GM12874 (cell line): ENCODE measurements around the gene DNAH11.

Source experiments
- TF ChIP-seq, protein P1 (sequence below): IDR thresholded peaks from 2 replicates; pipeline ENCODE4 v1.5.1; 2011; ENCODE audit warnings: low read depth, mild to moderate bottlenecking, control low read depth, low read length, moderate library complexity; ENCODE audit not compliant: insufficient read depth

DNAH11 gene

DNA sequence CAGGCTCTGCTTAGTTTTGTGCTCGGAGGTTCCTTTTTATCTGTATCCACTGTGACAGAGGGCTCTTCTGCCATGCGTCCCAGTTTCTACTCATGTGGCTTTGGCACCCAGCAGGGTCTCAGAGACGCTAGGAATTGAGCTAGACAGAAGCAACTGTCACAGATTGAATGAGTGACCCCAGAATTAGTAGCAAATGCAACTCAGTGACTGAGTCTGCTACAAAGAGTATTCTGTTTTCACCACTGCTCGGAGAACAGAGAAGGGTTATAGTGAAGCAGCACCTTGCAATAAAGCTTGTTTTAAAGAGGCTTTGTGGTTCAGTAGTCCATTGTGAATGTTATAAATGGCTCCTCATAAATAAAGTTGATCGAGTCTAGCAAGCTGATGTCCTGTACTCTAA, 113.2 kb downstream of the DNAH11 start:
- TF ChIP-seq, protein P1, sequence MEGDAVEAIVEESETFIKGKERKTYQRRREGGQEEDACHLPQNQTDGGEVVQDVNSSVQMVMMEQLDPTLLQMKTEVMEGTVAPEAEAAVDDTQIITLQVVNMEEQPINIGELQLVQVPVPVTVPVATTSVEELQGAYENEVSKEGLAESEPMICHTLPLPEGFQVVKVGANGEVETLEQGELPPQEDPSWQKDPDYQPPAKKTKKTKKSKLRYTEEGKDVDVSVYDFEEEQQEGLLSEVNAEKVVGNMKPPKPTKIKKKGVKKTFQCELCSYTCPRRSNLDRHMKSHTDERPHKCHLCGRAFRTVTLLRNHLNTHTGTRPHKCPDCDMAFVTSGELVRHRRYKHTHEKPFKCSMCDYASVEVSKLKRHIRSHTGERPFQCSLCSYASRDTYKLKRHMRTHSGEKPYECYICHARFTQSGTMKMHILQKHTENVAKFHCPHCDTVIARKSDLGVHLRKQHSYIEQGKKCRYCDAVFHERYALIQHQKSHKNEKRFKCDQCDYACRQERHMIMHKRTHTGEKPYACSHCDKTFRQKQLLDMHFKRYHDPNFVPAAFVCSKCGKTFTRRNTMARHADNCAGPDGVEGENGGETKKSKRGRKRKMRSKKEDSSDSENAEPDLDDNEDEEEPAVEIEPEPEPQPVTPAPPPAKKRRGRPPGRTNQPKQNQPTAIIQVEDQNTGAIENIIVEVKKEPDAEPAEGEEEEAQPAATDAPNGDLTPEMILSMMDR = no peak

- TF ChIP-seq, protein P1 = no peak
Measured at GRCh38 chr7:21656796-21657195, 114.0 kb downstream of the DNAH11 start.

- TF ChIP-seq, protein P1 = no peak
Measured at GRCh38 chr7:21670496-21670895, 127.7 kb downstream of the DNAH11 start.

DNA sequence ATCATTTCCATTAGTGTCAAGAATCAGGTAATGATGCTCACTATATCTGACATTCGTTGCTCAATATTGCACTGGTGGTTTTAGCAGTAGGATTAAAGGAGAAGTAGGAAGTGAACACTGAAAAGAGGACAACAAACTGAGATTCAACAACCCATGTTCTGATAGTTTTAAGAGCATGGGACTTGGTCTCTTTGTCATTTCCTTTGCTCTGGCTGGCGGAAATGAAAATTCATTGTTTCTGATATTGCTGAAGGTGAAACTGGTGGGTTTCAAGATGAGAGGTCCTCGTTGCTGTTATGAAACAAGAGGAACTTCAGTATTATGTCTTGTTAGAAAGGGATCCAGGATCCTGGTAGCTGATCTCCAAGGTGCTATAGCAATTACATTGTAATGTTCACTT, 129.0 kb downstream of the DNAH11 start:
- TF ChIP-seq, protein P1 = no peak

DNA sequence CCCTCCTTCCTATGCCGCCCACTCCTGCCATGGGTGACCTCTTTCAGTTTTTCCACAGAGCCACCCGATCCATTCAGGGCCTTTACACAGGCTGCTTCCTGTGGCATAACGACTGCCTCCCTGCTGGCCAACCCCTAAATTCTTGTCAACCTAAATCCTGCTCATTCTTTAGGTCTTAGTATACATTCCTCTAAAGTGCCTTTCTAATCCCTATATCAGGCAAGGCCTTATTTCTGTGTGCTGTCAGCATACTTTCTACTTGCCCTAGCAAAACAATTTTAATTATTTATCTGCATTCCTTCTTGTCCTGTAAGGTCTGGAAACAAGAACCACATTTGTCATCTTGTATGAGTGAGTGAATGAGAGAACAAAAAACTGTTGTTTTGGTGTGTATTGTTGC, 132.4 kb downstream of the DNAH11 start:
- TF ChIP-seq, protein P1 = no peak

DNA sequence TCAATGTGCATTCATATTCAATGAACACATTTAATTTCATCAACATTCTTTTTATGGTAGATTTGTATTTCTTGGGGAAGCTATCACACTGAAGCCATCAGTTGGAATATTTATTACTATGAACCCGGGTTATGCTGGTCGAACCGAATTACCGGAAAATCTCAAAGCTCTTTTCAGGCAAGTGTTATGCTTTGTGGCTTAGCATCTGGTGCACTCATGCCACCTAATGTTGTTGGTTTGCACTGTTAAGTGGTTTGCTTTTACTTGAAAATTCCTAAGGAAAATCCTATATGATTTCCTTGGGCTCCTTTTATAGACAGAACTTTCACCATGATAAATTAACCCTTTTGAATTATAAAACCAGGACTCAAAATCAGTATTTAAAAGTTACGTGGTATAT, 147.9 kb downstream of the DNAH11 start:
- TF ChIP-seq, protein P1 = no peak

DNA sequence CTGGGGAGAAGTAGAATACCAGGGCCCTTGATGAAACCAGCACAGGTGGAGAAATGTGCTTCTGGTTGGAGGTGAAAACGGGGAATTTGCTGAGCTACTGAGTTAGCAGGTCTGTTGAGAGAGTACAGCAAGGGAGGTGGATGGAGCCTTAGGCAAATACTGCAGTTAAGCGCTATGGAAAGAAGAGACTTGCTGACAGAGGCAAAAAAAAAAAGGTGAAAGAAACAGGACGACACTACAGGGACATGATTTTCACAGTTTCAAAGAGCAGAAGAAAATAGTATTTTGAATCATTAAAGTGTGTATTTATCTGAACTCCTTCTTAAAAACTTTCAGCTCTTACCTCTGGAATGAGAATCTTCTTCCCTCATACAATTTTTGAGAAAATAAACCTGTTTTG, 159.5 kb downstream of the DNAH11 start:
- TF ChIP-seq, protein P1 = no peak

DNA sequence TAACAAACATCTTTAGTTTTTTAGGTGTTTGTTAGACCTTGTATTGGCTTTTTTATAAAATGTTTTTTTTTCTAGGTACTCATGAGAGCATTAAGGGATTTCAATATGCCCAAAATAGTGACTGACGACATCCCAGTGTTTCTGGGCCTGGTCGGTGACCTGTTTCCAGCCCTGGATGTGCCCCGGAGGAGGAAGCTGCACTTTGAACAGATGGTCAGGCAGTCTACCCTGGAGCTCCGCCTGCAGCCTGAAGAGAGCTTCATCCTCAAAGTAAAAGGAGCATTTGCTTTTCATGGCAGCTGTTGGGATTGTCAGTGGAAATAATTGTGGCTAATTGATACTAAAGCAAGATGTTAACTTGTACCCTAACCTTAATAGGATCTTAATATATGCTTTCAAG, 161.5 kb downstream of the DNAH11 start:
- TF ChIP-seq, protein P1 = no peak
